SK-N-SH (cell line): ENCODE results near the gene GOLGA3. TPM values are rescaled to one million over a fixed set of nuclear protein-coding genes. Genes with fewer than 3 reads are reported as not detected.

ENCODE experiments used
- CTCF ChIA-PET: fragments of 300-600, 350-600 bp; formaldehyde crosslinking; extraction: SDS; loops from one replicate; lab custom pipeline; 2021; lab: Yijun Ruan, JAX
- POLR2A ChIA-PET: fragments of 350-600 bp; sonication (Branson Sonifier 250); formaldehyde crosslinking; extraction: SDS; loops from one replicate; lab custom pipeline; 2020; ENCODE audit warnings: antibody characterized with exemption, inconsistent platforms; lab: Yijun Ruan, JAX
- DNase-seq: peaks from one replicate; pipeline ENCODE4 v3.0.0; 2012
- H2AFZ ChIP-seq: fragments of 200-600 bp; sonication (generic); 2 replicates; pipeline ENCODE4 v1.8.1; 2016; ENCODE audit warnings: antibody characterized with exemption, mild to moderate bottlenecking, low read depth
- H3F3A ChIP-seq: fragments of 200-600 bp; sonication (generic); replicated peaks from 2 replicates; pipeline ENCODE3; 2016; ENCODE audit warnings: antibody characterized with exemption, mild to moderate bottlenecking; ENCODE audit not compliant: insufficient read depth
- H3K27ac ChIP-seq, 2 experiments: fragments of 200-500 bp in 1 of 2; fragments of 200-600 bp in 1 of 2; sonication (Bioruptor generic) in 1 of 2; sonication (generic), shearing (Covaris generic) in 1 of 2; 2 replicates each; pipeline versions ENCODE4 v1.5.1 to v1.6.1; 2014 to 2016; ENCODE audit warnings: low read depth in 2 of 2, inconsistent platforms in 1 of 2, low read length in 1 of 2, mild to moderate bottlenecking in 1 of 2, mixed read lengths in 1 of 2
- H3K27me3 ChIP-seq: fragments of 200-600 bp; sonication (generic), shearing (Covaris generic); 2 replicates; pipeline ENCODE4 v1.6.1; 2016; ENCODE audit warnings: mixed run types; ENCODE audit not compliant: insufficient read depth
- H3K36me3 ChIP-seq, 2 experiments: fragments of 200-500 bp in 1 of 2; fragments of 200-600 bp in 1 of 2; sonication (Bioruptor generic) in 1 of 2; sonication (generic) in 1 of 2; replicated peaks in 1 of 2; 2 replicates each; pipeline versions ENCODE3 to v1.5.1; 2014 to 2016; ENCODE audit warnings: low read length in 1 of 2, mild to moderate bottlenecking in 1 of 2; ENCODE audit not compliant: insufficient read depth in 2 of 2, control insufficient read depth in 1 of 2
- H3K4me1 ChIP-seq, 2 experiments: fragments of 200-500 bp in 1 of 2; fragments of 200-600 bp in 1 of 2; sonication (Bioruptor generic) in 1 of 2; sonication (generic), shearing (Covaris generic) in 1 of 2; 2 replicates each; pipeline versions ENCODE4 v1.5.1 to v1.6.1; 2014 to 2016; ENCODE audit warnings: low read depth in 1 of 2, low read length in 1 of 2, mixed run types in 1 of 2; ENCODE audit not compliant: insufficient read depth in 2 of 2, control insufficient read depth in 1 of 2
- H3K4me2 ChIP-seq: fragments of 200-600 bp; sonication (generic), shearing (Covaris generic); 2 replicates; pipeline ENCODE4 v1.6.1; 2017; ENCODE audit warnings: mixed run types
- H3K4me3 ChIP-seq, 2 experiments: fragments of 200-500 bp in 1 of 2; fragments of 200-600 bp in 1 of 2; sonication (Bioruptor generic) in 1 of 2; sonication (generic), shearing (Covaris generic) in 1 of 2; 2 replicates each; pipeline versions ENCODE4 v1.5.1 to v1.8.1; 2014 to 2016; ENCODE audit warnings: low read depth in 2 of 2, inconsistent platforms in 1 of 2, low read length in 1 of 2, mild to moderate bottlenecking in 1 of 2, mixed read lengths in 1 of 2, moderate library complexity in 1 of 2
- H3K79me2 ChIP-seq: fragments of 200-600 bp; sonication (generic); 2 replicates; pipeline ENCODE4 v1.8.1; 2017; ENCODE audit warnings: mild to moderate bottlenecking; ENCODE audit not compliant: insufficient read depth
- H3K9ac ChIP-seq: fragments of 200-600 bp; sonication (generic); 2 replicates; pipeline ENCODE4 v1.6.1; 2017; ENCODE audit warnings: mixed run types
- H3K9me2 ChIP-seq: fragments of 200-600 bp; sonication (generic); 2 replicates; pipeline ENCODE4 v1.6.1; 2017; ENCODE audit warnings: mixed run types
- H3K9me3 ChIP-seq: fragments of 200-600 bp; sonication (generic); 2 replicates; pipeline ENCODE4 v1.6.1; 2017; ENCODE audit warnings: mixed run types, mild to moderate bottlenecking, moderate library complexity
- H4K20me1 ChIP-seq: fragments of 200-600 bp; sonication (generic); 2 replicates; pipeline ENCODE4 v1.6.1; 2017; ENCODE audit warnings: mild to moderate bottlenecking, mixed run types; ENCODE audit not compliant: insufficient read depth
- CTCF ChIP-seq: fragments of 200-600 bp; sonication (generic); IDR thresholded peaks from 2 replicates; pipeline ENCODE4 v1.6.1; 2017; ENCODE audit warnings: antibody characterized with exemption, mild to moderate bottlenecking, moderate library complexity
- ELF1 ChIP-seq: IDR thresholded peaks from 2 replicates; pipeline ENCODE4 v1.4.0; 2012
- EP300 ChIP-seq, 2 experiments: IDR thresholded peaks; 2 replicates each; pipeline versions ENCODE4 v1.4.0 to v1.6.1; 2012; ENCODE audit warnings: borderline replicate concordance in 1 of 2, low read depth in 1 of 2, low read length in 1 of 2
- FOSL2 ChIP-seq: IDR thresholded peaks from 2 replicates; pipeline ENCODE4 v1.4.0; 2012; ENCODE audit warnings: low read depth, mild to moderate bottlenecking, moderate library complexity, borderline replicate concordance
- FOXJ3 ChIP-seq: sonication (generic); formaldehyde crosslinking; IDR thresholded peaks from 2 replicates; pipeline ENCODE4 v1.5.1; 2020; ENCODE audit warnings: mild to moderate bottlenecking, missing genetic modification reagents
- GABPA ChIP-seq: IDR thresholded peaks from 2 replicates; pipeline ENCODE4 v1.4.0; 2012; ENCODE audit warnings: low read depth, mild to moderate bottlenecking
- GATA2 ChIP-seq: sonication (generic); formaldehyde crosslinking; IDR thresholded peaks from 2 replicates; pipeline ENCODE4 v1.5.0; 2020; ENCODE audit warnings: mild to moderate bottlenecking, missing genetic modification reagents
- IRF3 ChIP-seq: fragments of 150-350 bp; IDR thresholded peaks from 2 replicates; pipeline ENCODE4 v1.6.1; 2016; ENCODE audit warnings: mild to moderate bottlenecking, low read depth, low read length
- JUND ChIP-seq: IDR thresholded peaks from 2 replicates; pipeline ENCODE4 v1.4.0; 2012
- MEF2A ChIP-seq: IDR thresholded peaks from 2 replicates; pipeline ENCODE4 v1.4.0; 2012; ENCODE audit warnings: low read depth, borderline replicate concordance
- PBX3 ChIP-seq: IDR thresholded peaks from 2 replicates; pipeline ENCODE4; 2012
- POLR2AphosphoS5 ChIP-seq: IDR thresholded peaks from 2 replicates; pipeline ENCODE4 v1.6.1; 2012; ENCODE audit warnings: low read depth, low read length
- RAD21 ChIP-seq: IDR thresholded peaks from 2 replicates; pipeline ENCODE4 v1.6.1; 2012; ENCODE audit warnings: mild to moderate bottlenecking, low read length
- RCOR1 ChIP-seq: fragments of 150-350 bp; IDR thresholded peaks from 2 replicates; pipeline ENCODE4 v1.6.1; 2017; ENCODE audit warnings: antibody characterized with exemption, low read length
- RFX5 ChIP-seq: IDR thresholded peaks from 2 replicates; pipeline ENCODE4 v1.6.1; 2012; ENCODE audit warnings: mild to moderate bottlenecking, improper control_type of control experiment, low read length
- RXRA ChIP-seq: IDR thresholded peaks from 2 replicates; pipeline ENCODE4 v1.4.0; 2012; ENCODE audit warnings: low read depth, mild to moderate bottlenecking, borderline replicate concordance
- SIN3A ChIP-seq: IDR thresholded peaks from 2 replicates; pipeline ENCODE4 v1.6.1; 2012; ENCODE audit warnings: low read depth, mild to moderate bottlenecking, low read length, moderate library complexity, borderline replicate concordance
- SMC3 ChIP-seq: IDR thresholded peaks from 2 replicates; pipeline ENCODE4 v1.6.1; 2012; ENCODE audit warnings: low read depth, low read length, improper control_type of control experiment
- TEAD4 ChIP-seq: IDR thresholded peaks from 2 replicates; pipeline ENCODE4 v1.4.0; 2012; ENCODE audit warnings: mild to moderate bottlenecking, borderline replicate concordance; ENCODE audit not compliant: insufficient read depth
- YY1 ChIP-seq: IDR thresholded peaks from 2 replicates; pipeline ENCODE4 v1.4.0; 2012; ENCODE audit warnings: low read depth, mild to moderate bottlenecking
- WGBS: methylation state at CpG from one replicate; pipeline ENCODE4 v1.1.6; 2017; ENCODE audit warnings: low lambda C conversion rate; 5-methylcytosine and 5-hydroxymethylcytosine counted together
- polyA plus RNA-seq, 3 experiments: library from polyadenylated mRNA; depleted of rRNA; stranded (reverse); fragments of >200 nt; gene quantifications; 2 replicates each; pipeline ENCODE4 v1.2.3, GENCODE V29; 2012

The GOLGA3 gene
- polyA plus RNA-seq, 1 of the 3 experiments (the other 2 are of a cell fraction), result 16.9 TPM

GRCh38 chr12:132779781-132780353, 48.8 kb downstream of the GOLGA3 start:
- no peak for DNase-seq
- Histone ChIP-seq H3K9ac (no peak overlapping the region), H3K79me2 (peaks cover 9% of the 10 kb centered on the region), H3F3A (no peaks in the 10 kb centered on the region), H3K4me3 (no peak overlapping the region), H3K4me2 (no peak overlapping the region), H4K20me1 (0 out of 2 replicates have a peak, but pooled peaks cover 5% of the 10 kb centered on the region), H2AFZ (no peak overlapping the region), H3K27ac (no peak overlapping the region), H3K36me3 (peaks cover 36 to 72% of the 10 kb centered on the region in 2 experiments), H3K9me2 (no peaks in the 10 kb centered on the region), H3K9me3 (no peaks in the 10 kb centered on the region), H3K4me1 (no peaks in the 10 kb centered on the region), H3K27me3 (no peaks in the 10 kb centered on the region)
- ChIA-PET CTCF (interaction anchor here (3.7 kb wide), 1 partner anchor 11 kb away, joined by 16 read pairs; no protein-coding TSS in a partner anchor), POLR2A (no interaction called here)
- 92% methylated on average over 29 of the region's 30 CpGs for WGBS
- TF ChIP-seq POLR2AphosphoS5, result no peak
- no peak for TF ChIP-seq GABPA
- no peak for TF ChIP-seq GATA2 (CRISPR knock-in tag)
- TF ChIP-seq JUND, result no peak
- no peak for TF ChIP-seq CTCF
- no peak for TF ChIP-seq SMC3
- TF ChIP-seq YY1, result no peak
- no peak for TF ChIP-seq IRF3
- no peak for TF ChIP-seq SIN3A

GRCh38 chr12:132777614-132778013, 51.1 kb downstream of the GOLGA3 start:
- Histone ChIP-seq H3F3A (peaks cover 5% of the 10 kb centered on the region), H4K20me1 (no peaks in the 10 kb centered on the region), H3K4me2 (no peak overlapping the region), H3K79me2 (peaks cover 9% of the 10 kb centered on the region), H3K4me1 (no peaks in the 10 kb centered on the region), H3K9ac (no peak overlapping the region), H3K36me3 (peaks cover 29 to 82% of the 10 kb centered on the region in 2 experiments), H3K4me3 (no peak overlapping the region), H3K27me3 (no peaks in the 10 kb centered on the region), H3K27ac (no peak overlapping the region), H3K9me2 (no peaks in the 10 kb centered on the region), H2AFZ (no peak overlapping the region), H3K9me3 (no peaks in the 10 kb centered on the region)
- 97% methylated on average over 19 of the region's 20 CpGs for WGBS
- TF ChIP-seq MEF2A, result no peak
- TF ChIP-seq SIN3A, result no peak
- TF ChIP-seq GATA2 (CRISPR knock-in tag), result no peak
- TF ChIP-seq RAD21, result no peak
- no peak for TF ChIP-seq PBX3
- no peak for TF ChIP-seq RCOR1
- TF ChIP-seq RFX5, result no peak
- no peak for TF ChIP-seq FOXJ3
- TF ChIP-seq IRF3, result no peak
- TF ChIP-seq EP300 (IDR thresholded peaks at IDR 0.05; ENCODE audit: borderline replicate concordance in 1 of 2, low read depth in 1 of 2, low read length in 1 of 2), result no peak
- no peak for TF ChIP-seq ELF1
- no peak for TF ChIP-seq RXRA
- no peak for TF ChIP-seq YY1
- TF ChIP-seq FOSL2, result no peak
- TF ChIP-seq TEAD4, result no peak
- ChIA-PET POLR2A (no interaction called here), CTCF (interaction anchor here (3.7 kb wide), 1 partner anchor 9 kb away, joined by 16 read pairs; no protein-coding TSS in a partner anchor)
- DNase-seq, result no peak
